Skin of body (tissue), 2 donors: Measurements from ENCODE around the gene LRP4. TPM values are rescaled to one million over a fixed set of nuclear protein-coding genes. Genes with fewer than 3 reads are reported as not detected.
"Not testable (repeated sequence)": the region's sequence is repeated elsewhere in the genome, so short reads cannot be mapped to it uniquely, and the experiment has no call there.

Experiments
- DNase-seq: peaks from one replicate; lab custom pipeline; 2025; lab: John Stamatoyannopoulos, UW
- total RNA-seq: library from RNA; depleted of rRNA; stranded (reverse); fragments of >200 nt; gene quantifications from one replicate; pipeline ENCODE4 v1.2.3, GENCODE V29; 2014

LRP4 gene
- total RNA-seq, result 25.6 TPM

- DNase-seq, result no peak
Observed at GRCh38 chr11:46918083-46918787, at the start of gene LRP4. TSS of gene LRP4 (minus strand) at chr11:46918550. CDS start at chr11:46918379, 171 bp downstream.

- no peak for DNase-seq
Observed at GRCh38 chr11:46967962-46968361, 49.6 kb upstream of the LRP4 start.

- DNase-seq, result no peak
Observed at GRCh38 chr11:46966773-46967172, 48.4 kb upstream of the LRP4 start.

GRCh38 chr11:46963844-46964243 lies 45.5 kb upstream of the LRP4 start:
- DNase-seq, result no peak

- not testable (repeated sequence) for DNase-seq
Observed at GRCh38 chr11:46961886-46962285, 43.5 kb upstream of the LRP4 start.

GRCh38 chr11:46961041-46961440 lies 42.7 kb upstream of the LRP4 start:
- DNase-seq, result no peak

- DNase-seq, result no peak
Observed at GRCh38 chr11:46958777-46959176, 40.4 kb upstream of the LRP4 start.

- DNase-seq, result no peak
Observed at GRCh38 chr11:46953093-46953492, 34.7 kb upstream of the LRP4 start.

GRCh38 chr11:46952553-46952952 lies 34.2 kb upstream of the LRP4 start:
- DNase-seq, result no peak

- no peak for DNase-seq
Observed at GRCh38 chr11:46951864-46952263, 33.5 kb upstream of the LRP4 start.

GRCh38 chr11:46949297-46949696 lies 30.9 kb upstream of the LRP4 start:
- no peak for DNase-seq

GRCh38 chr11:46948378-46949131 lies 30.2 kb upstream of the LRP4 start:
- DNase-seq, result no peak

GRCh38 chr11:46947399-46948077 lies 29.2 kb upstream of the LRP4 start:
- DNase-seq, result no peak

GRCh38 chr11:46944356-46945075 lies 26.2 kb upstream of the LRP4 start:
- DNase-seq, result no peak

GRCh38 chr11:46942172-46942571 lies 23.8 kb upstream of the LRP4 start:
- DNase-seq, result no peak

- DNase-seq, result peak; percentile 89
Observed at GRCh38 chr11:46936138-46937110, 18.1 kb upstream of the LRP4 start, which contains the start of gene CSTPP1. TSS of gene CSTPP1 (plus strand) at chr11:46936761. CDS start at chr11:46936806, 45 bp downstream.

- DNase-seq, result no peak
Observed at GRCh38 chr11:46930089-46930488, 11.7 kb upstream of the LRP4 start.

GRCh38 chr11:46928701-46929100 lies 10.4 kb upstream of the LRP4 start:
- not testable (repeated sequence) for DNase-seq

GRCh38 chr11:46927928-46928327 lies 9.6 kb upstream of the LRP4 start:
- not testable (repeated sequence) for DNase-seq

- peak; percentile 73 for DNase-seq
Observed at GRCh38 chr11:46920755-46921154, 2.4 kb upstream of the LRP4 start.
